Fibroblast of the conjunctiva (primary cell): Measurements from ENCODE around the gene ARHGEF25.
A peak's percentile ranks its signal among the peaks of the same experiment; 100 is the strongest.
"Not testable (repeated sequence)": the region's sequence is repeated elsewhere in the genome, so short reads cannot be mapped to it uniquely, and the experiment has no call there.

ENCODE experiments used
- DNase-seq: peaks from one replicate; pipeline ENCODE4 v3.0.0-alpha.2; 2010; ENCODE audit warnings: low read depth

The ARHGEF25 gene

DNA sequence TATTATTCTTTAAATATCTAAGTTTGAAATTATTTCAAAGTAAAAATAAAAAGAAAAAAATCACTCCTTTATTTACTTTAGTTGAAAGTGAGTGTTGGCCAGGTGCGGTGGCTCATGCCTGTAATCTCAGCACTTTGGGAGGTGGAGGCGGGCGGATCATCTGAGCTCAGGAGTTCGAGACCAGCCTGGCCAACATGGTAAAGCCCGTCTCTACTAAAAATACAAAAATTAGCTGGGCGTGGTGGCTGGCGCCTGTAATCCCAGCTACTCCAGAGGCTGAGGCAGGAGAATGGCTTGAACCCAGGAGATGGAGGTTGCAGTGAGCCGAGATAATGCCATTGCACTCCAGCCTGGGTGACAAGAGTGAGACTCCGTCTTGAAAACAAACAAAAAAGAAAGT, 25.5 kb downstream of the ARHGEF25 start:
- not testable (repeated sequence) for DNase-seq

GRCh38 chr12:57637364-57637763, 26.1 kb downstream of the ARHGEF25 start:
- DNase-seq = no peak

DNA sequence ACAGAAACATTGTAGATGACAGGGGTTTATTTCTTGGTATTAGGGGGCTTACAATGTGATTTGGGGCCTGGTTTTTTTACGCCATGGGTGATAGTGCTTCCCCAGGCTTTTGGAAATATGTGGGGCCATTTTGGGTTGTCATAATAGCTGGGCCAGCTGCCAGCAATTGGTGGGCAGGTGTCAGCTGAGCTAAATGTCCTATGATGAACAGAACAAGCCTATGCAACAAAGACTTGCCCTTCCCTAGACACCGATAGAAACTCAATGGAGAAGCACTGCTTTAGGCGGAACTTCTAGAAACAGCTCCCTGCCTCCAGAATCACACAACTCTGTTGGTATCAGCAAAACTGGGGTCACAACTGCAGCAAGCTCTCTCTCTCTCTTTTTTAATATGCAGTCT, 26.9 kb downstream of the ARHGEF25 start:
- DNase-seq = no peak

- DNase-seq = no peak
These were observed 29.2 kb downstream of the ARHGEF25 start for GRCh38 chr12:57640175-57641042.

GRCh38 chr12:57641699-57642442, 30.6 kb downstream of the ARHGEF25 start:
- no peak for DNase-seq

DNA sequence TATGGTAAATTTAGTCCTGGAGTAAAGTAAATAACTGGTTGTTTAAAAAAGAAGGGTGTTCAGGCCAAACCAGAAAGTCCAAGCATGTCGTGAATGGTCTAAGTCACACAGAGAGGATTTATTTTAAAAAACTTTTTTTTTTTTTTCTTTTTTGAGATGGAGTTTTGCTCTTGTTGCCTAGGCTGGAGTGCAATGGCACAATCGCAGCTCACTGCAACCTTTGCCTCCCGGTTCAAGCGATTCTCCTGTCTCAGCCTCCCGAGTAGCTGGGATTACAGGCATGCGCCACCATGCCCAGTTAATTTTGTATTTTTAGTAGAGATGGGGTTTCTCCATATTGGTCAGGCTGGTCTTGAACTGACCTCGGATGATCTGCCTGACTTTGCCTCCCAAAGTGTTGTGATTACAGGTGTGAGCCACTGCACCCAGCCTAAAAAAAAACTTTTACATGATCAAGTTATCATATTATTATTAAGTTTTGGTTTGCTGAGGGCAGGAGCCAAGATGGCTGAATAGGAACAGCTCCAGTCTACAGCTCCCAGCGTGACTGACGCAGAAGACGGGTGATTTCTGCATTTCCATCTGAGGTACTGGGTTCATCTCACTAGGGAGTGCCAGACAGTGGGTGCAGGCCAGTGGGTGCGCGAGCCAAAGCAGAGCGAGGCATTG, 34.9 kb downstream of the ARHGEF25 start:
- DNase-seq = not testable (repeated sequence)

DNA sequence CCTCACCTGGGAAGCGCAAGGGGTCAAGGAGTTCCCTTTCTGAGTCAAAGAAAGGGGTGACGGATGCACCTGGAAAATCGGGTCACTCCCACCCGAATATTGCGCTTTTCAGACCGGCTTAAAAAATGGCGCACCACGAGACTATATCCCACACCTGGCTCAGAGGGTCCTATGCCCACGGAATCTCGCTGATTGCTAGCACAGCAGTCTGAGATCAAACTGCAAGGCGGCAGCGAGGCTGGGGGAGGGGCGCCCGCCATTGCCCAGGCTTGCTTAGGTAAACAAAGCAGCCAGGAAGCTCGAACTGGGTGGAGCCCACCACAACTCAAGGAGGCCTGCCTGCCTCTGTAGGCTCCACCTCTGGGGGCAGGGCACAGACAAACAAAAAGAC, 35.4 kb downstream of the ARHGEF25 start:
- not testable (repeated sequence) for DNase-seq

DNA sequence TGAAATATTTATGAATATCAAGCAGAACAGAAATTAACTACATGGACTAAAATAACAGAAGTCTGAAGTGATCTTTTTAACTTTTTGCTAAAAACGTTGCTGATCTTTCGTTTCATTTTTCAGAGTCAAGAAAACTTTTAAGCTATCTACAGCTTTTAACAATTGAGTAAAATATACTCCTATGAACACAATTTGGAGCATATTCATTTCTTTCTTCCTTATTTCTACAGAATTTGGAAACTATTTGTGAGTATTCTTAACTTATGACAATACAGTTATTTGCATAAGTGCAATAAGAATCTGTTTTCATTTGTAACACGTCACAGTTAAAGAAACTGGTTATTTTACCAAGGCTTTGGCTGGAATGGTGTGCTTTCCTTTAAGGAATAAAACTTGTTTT, 42.8 kb downstream of the ARHGEF25 start:
- DNase-seq = no peak

- DNase-seq = no peak
These were observed 44.5 kb downstream of the ARHGEF25 start for GRCh38 chr12:57655541-57656240.

GRCh38 chr12:57656408-57656807, 45.2 kb downstream of the ARHGEF25 start:
- DNase-seq = not testable (repeated sequence)

DNA sequence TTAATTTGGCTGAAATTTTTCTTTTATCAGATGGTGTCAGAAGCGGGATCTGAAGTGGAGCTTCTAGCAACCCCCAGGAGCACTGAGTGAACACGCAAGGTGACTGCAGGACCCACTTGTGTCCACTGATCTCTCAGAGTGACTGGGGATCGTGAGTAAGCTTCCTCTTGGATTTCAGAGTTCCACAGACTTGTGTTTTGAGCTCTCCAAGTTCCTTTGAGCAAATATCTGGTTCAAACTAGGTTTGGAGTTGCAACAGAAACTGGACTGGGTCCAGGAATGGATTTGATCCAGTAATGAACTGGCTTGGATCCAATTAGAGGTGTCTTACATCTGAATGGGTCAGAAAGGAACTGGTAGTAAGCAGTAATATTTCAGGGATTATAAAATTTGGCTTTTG, 46.5 kb downstream of the ARHGEF25 start:
- DNase-seq = peak; percentile 12

GRCh38 chr12:57658890-57659289, 47.7 kb downstream of the ARHGEF25 start:
- DNase-seq = no peak

DNA sequence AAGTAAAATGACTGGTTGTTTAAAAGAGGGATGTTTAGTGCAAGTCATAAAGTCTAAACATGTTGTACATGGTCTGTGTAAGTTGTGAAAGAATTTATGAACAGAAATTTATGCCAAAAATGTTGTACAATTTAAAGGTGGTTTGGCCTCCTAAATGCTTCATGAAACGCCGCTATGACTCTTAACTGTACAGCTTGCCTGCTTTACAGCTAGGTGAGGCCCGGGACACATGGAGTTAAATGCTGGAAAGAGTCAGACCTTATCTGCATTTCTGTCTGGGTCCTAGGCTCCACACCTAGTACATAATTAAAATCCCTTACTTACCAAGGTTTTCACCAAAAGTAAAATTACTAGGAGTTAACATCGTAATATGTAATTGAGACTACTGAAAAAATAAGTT, 50.1 kb downstream of the ARHGEF25 start:
- DNase-seq = no peak

DNA sequence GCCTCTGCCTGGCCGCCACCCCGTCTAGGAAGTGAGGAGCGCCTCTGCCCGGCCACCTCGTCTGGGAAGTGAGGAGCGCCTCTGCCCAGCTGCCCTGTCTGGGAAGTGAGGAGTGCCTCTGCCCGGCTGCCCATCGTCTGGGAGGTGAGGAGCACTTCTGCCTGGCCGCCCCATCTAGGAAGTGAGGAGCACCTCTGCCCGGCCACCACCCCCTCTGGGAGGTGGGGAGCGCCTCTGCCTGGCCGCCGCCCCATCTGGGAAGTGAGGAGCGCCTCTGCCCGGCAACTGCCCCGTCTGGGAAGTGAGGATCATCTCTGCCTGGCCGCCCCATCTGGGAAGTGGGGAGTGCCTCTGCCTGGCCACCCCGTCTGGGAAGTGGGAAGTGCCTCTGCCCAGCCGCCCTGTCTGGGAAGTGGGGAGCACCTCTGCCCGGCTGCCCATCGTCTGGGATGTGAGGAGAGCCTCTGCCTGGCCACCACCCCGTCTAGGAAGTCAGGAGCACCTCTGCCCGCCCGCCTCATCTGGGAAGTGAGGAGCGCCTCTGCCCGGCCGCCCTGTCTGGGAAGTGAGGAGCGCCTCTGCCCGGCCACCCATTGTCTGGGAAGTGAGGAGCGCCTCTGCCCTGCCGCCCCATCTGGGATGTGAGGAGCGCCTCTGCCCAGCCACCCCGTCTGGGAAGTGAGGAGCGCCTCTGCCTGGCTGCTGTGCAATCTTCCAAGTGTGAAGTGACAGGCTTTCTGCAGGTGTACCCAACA, 54.0 kb downstream of the ARHGEF25 start:
- not testable (repeated sequence) for DNase-seq
